CD4-positive, alpha-beta memory T cell (primary cell): ENCODE data around the gene CAVIN1. TPM values are rescaled to one million over a fixed set of nuclear protein-coding genes. Genes with fewer than 3 reads are reported as not detected.

Experiments used
- polyA plus RNA-seq, 2 donors: library from polyadenylated mRNA; unstranded; fragments of 300-500 nt; fragmentation: Illumina TruSeq; gene quantifications; one replicate each; pipeline ENCODE4 v1.2.3, GENCODE V29; 2021
- total RNA-seq, 2 experiments: library from RNA; stranded (reverse); gene quantifications; one replicate each; pipeline ENCODE4 v1.2.3, GENCODE V29; 2021

The CAVIN1 gene
- total and polyA plus RNA-seq, 4 experiments from 2014 or later = 0.52 to 1.5 (median 0.61) TPM; not detected in 1

Other genes with a start within 250 kb of the CAVIN1 start
- gene KCNH4, start 242.1 kb downstream of the CAVIN1 start, total RNA-seq = under 1 TPM; 0.09 to 0.11 TPM
- not detected for gene KCNH4, start 242.1 kb downstream of the CAVIN1 start, polyA plus RNA-seq
- gene HCRT, start 237.8 kb downstream of the CAVIN1 start, total RNA-seq = not detected
- not detected for gene HCRT, start 237.8 kb downstream of the CAVIN1 start, polyA plus RNA-seq
- 10 to 100 TPM; 23.9 to 25.3 TPM for gene GHDC, start 228.8 kb downstream of the CAVIN1 start, total RNA-seq
- 10 to 100 TPM; 12.9 to 17.9 TPM for gene GHDC, start 228.8 kb downstream of the CAVIN1 start, polyA plus RNA-seq
- 100 to 1,000 TPM; 244 to 261 TPM for gene STAT5B, start 146.9 kb downstream of the CAVIN1 start, total RNA-seq
- 100 to 1,000 TPM in 1 of 2 donors, 10 to 100 TPM in 1; 91.3 to 146 TPM for gene STAT5B, start 146.9 kb downstream of the CAVIN1 start, polyA plus RNA-seq
- 100 to 1,000 TPM; 130 to 133 TPM for gene STAT5A, start 134.8 kb downstream of the CAVIN1 start, total RNA-seq
- gene STAT5A, start 134.8 kb downstream of the CAVIN1 start, polyA plus RNA-seq = 10 to 100 TPM; 66.7 to 94.6 TPM
- gene STAT3, start 34.8 kb downstream of the CAVIN1 start, total RNA-seq = 100 to 1,000 TPM; 129 to 131 TPM
- gene STAT3, start 34.8 kb downstream of the CAVIN1 start, polyA plus RNA-seq = 100 to 1,000 TPM; 103 to 147 TPM
- gene ATP6V0A1, start 35.6 kb upstream of the CAVIN1 start, total RNA-seq = 10 to 100 TPM; 13.1 to 15.9 TPM
- gene ATP6V0A1, start 35.6 kb upstream of the CAVIN1 start, polyA plus RNA-seq = 1 to 10 TPM; 3.9 to 6.4 TPM
- gene NAGLU, start 113.0 kb upstream of the CAVIN1 start, total RNA-seq = 10 to 100 TPM; 20.6 to 22.8 TPM
- gene NAGLU, start 113.0 kb upstream of the CAVIN1 start, polyA plus RNA-seq = 10 to 100 TPM in 1 of 2 donors, 1 to 10 TPM in 1; 8.5 to 15.5 TPM
- gene HSD17B1, start 129.7 kb upstream of the CAVIN1 start, total RNA-seq = 1 to 10 TPM; 1.2 TPM
- gene HSD17B1, start 129.7 kb upstream of the CAVIN1 start, polyA plus RNA-seq = under 1 TPM; 0.07 to 0.88 TPM
- gene COASY, start 138.9 kb upstream of the CAVIN1 start, total RNA-seq = 10 to 100 TPM; 65.2 to 71.1 TPM
- 10 to 100 TPM; 44.6 to 66.0 TPM for gene COASY, start 138.9 kb upstream of the CAVIN1 start, polyA plus RNA-seq
- 10 to 100 TPM; 73.3 to 73.7 TPM for gene MLX, start 143.8 kb upstream of the CAVIN1 start, total RNA-seq
- 10 to 100 TPM; 38.1 to 53.6 TPM for gene MLX, start 143.8 kb upstream of the CAVIN1 start, polyA plus RNA-seq
- gene PSMC3IP, start 154.5 kb upstream of the CAVIN1 start, total RNA-seq = 1 to 10 TPM; 3.4 to 4.5 TPM
- 1 to 10 TPM in 1 of 2 donors, under 1 TPM in 1; 0.93 to 1.9 TPM for gene PSMC3IP, start 154.5 kb upstream of the CAVIN1 start, polyA plus RNA-seq
- gene RETREG3, start 186.1 kb upstream of the CAVIN1 start, total RNA-seq = 100 to 1,000 TPM; 128 to 134 TPM
- gene RETREG3, start 186.1 kb upstream of the CAVIN1 start, polyA plus RNA-seq = 100 to 1,000 TPM; 106 to 123 TPM
- gene TUBG1, start 186.4 kb upstream of the CAVIN1 start, total RNA-seq = 10 to 100 TPM; 13.6 to 16.5 TPM
- gene TUBG1, start 186.4 kb upstream of the CAVIN1 start, polyA plus RNA-seq = 10 to 100 TPM in 1 of 2 donors, 1 to 10 TPM in 1; 6.4 to 12.8 TPM
- 10 to 100 TPM; 18.1 to 19.1 TPM for gene TUBG2, start 236.0 kb upstream of the CAVIN1 start, total RNA-seq
- 1 to 10 TPM; 3.0 to 5.0 TPM for gene TUBG2, start 236.0 kb upstream of the CAVIN1 start, polyA plus RNA-seq